Activated T-helper 17 cell treated with anti-CD3 and anti-CD28 coated beads, Interleukin-2, amount 50 U/mL, for 72 hours (primary cell): ENCODE results near the gene MN1. TPM values are rescaled to one million over a fixed set of nuclear protein-coding genes. Genes with fewer than 3 reads are reported as not detected.

Experiments used
- ATAC-seq: fragments of 150-1000 bp; cut with Tn5 transposase; replicated peaks from 2 replicates; pipeline ENCODE4 v1.10.0; 2021; ENCODE audit warnings: mild to moderate bottlenecking, moderate library complexity
- H3K27ac Mint-ChIP-seq: one replicate; pipeline ENCODE4 v1.8.0; 2022; ENCODE audit warnings: mixed read lengths
- H3K27me3 Mint-ChIP-seq: one replicate; pipeline ENCODE4 v1.8.0; 2022; ENCODE audit warnings: mixed read lengths
- H3K36me3 Mint-ChIP-seq: one replicate; pipeline ENCODE4 v1.8.0; 2022; ENCODE audit warnings: low read depth, mild to moderate bottlenecking, mixed read lengths
- H3K4me1 Mint-ChIP-seq: one replicate; pipeline ENCODE4 v1.8.0; 2022; ENCODE audit warnings: mixed read lengths
- H3K4me3 Mint-ChIP-seq: one replicate; pipeline ENCODE4 v1.8.0; 2022; ENCODE audit warnings: mild to moderate bottlenecking, mixed read lengths
- H3K9me3 Mint-ChIP-seq: one replicate; pipeline ENCODE4 v1.8.0; 2022; ENCODE audit warnings: mixed read lengths
- total RNA-seq, 2 donors: library from RNA; stranded (reverse); gene quantifications; one replicate each; pipeline ENCODE4 v1.2.3, GENCODE V29; 2022

MN1 gene
- total RNA-seq, 2 donors from 2014 or later, result 0.13 TPM

- Mint-ChIP-seq H3K27me3 (peaks cover under 1% of the 10 kb centered on the region), H3K36me3 (no peaks in the 10 kb centered on the region), H3K4me1 (no peaks in the 10 kb centered on the region), H3K4me3 (no peak overlapping the region), H3K9me3 (no peaks in the 10 kb centered on the region), H3K27ac (no peak overlapping the region)
- no peak for ATAC-seq
These were observed 46.6 kb downstream of the MN1 start for GRCh38 chr22:27754888-27755480.

GRCh38 chr22:27754247-27754887 is 47.2 kb downstream of the MN1 start:
- Mint-ChIP-seq H3K9me3 (no peaks in the 10 kb centered on the region), H3K4me3 (no peak overlapping the region), H3K4me1 (no peaks in the 10 kb centered on the region), H3K27ac (no peak overlapping the region), H3K36me3 (no peaks in the 10 kb centered on the region), H3K27me3 (peaks cover 3% of the 10 kb centered on the region)
- ATAC-seq, result no peak

- no peak overlapping the region for H3K27ac Mint-ChIP-seq
- H3K27me3 Mint-ChIP-seq, result peaks cover 7% of the 10 kb centered on the region
- no peaks in the 10 kb centered on the region for H3K9me3 Mint-ChIP-seq
- no peaks in the 10 kb centered on the region for H3K4me1 Mint-ChIP-seq
- no peak overlapping the region for H3K4me3 Mint-ChIP-seq
- no peak for ATAC-seq
- no peaks in the 10 kb centered on the region for H3K36me3 Mint-ChIP-seq
These were observed 48.8 kb downstream of the MN1 start for GRCh38 chr22:27752771-27753170.

- no peak for ATAC-seq
- Mint-ChIP-seq H3K27ac (no peak overlapping the region), H3K4me3 (no peak overlapping the region), H3K4me1 (no peaks in the 10 kb centered on the region), H3K36me3 (no peaks in the 10 kb centered on the region), H3K9me3 (no peaks in the 10 kb centered on the region), H3K27me3 (peaks cover 11% of the 10 kb centered on the region)
These were observed 49.4 kb downstream of the MN1 start for GRCh38 chr22:27752141-27752540.

GRCh38 chr22:27751277-27752070 is 50.1 kb downstream of the MN1 start:
- Mint-ChIP-seq H3K27me3 (peaks cover 15% of the 10 kb centered on the region), H3K27ac (no peak overlapping the region), H3K9me3 (no peaks in the 10 kb centered on the region), H3K4me3 (no peak overlapping the region), H3K4me1 (no peaks in the 10 kb centered on the region), H3K36me3 (no peaks in the 10 kb centered on the region)
- no peak for ATAC-seq

GRCh38 chr22:27750584-27751265 is 50.8 kb downstream of the MN1 start:
- Mint-ChIP-seq H3K4me3 (no peak overlapping the region), H3K27me3 (peaks cover 21% of the 10 kb centered on the region), H3K36me3 (no peaks in the 10 kb centered on the region), H3K27ac (no peak overlapping the region), H3K4me1 (no peaks in the 10 kb centered on the region), H3K9me3 (no peaks in the 10 kb centered on the region)
- ATAC-seq, result no peak

GRCh38 chr22:27749597-27750225 is 51.8 kb downstream of the MN1 start:
- H3K4me3 Mint-ChIP-seq, result no peak overlapping the region
- no peaks in the 10 kb centered on the region for H3K4me1 Mint-ChIP-seq
- H3K9me3 Mint-ChIP-seq, result no peaks in the 10 kb centered on the region
- H3K36me3 Mint-ChIP-seq, result no peaks in the 10 kb centered on the region
- ATAC-seq, result no peak
- peaks cover 25% of the 10 kb centered on the region for H3K27me3 Mint-ChIP-seq
- no peak overlapping the region for H3K27ac Mint-ChIP-seq

- Mint-ChIP-seq H3K9me3 (no peaks in the 10 kb centered on the region), H3K4me1 (no peaks in the 10 kb centered on the region), H3K27me3 (peaks cover 28% of the 10 kb centered on the region), H3K36me3 (no peaks in the 10 kb centered on the region), H3K27ac (no peak overlapping the region), H3K4me3 (no peak overlapping the region)
- ATAC-seq, result no peak
These were observed 52.8 kb downstream of the MN1 start for GRCh38 chr22:27748751-27749191.

GRCh38 chr22:27748349-27748748 is 53.2 kb downstream of the MN1 start:
- H3K4me3 Mint-ChIP-seq, result no peak overlapping the region
- no peak overlapping the region for H3K27ac Mint-ChIP-seq
- H3K36me3 Mint-ChIP-seq, result no peaks in the 10 kb centered on the region
- H3K4me1 Mint-ChIP-seq, result no peaks in the 10 kb centered on the region
- ATAC-seq, result no peak
- H3K27me3 Mint-ChIP-seq, result peaks cover 32% of the 10 kb centered on the region
- H3K9me3 Mint-ChIP-seq, result no peaks in the 10 kb centered on the region

- ATAC-seq, result no peak
- Mint-ChIP-seq H3K4me3 (no peak overlapping the region), H3K27me3 (peaks cover 32% of the 10 kb centered on the region), H3K27ac (no peak overlapping the region), H3K9me3 (no peaks in the 10 kb centered on the region), H3K4me1 (no peaks in the 10 kb centered on the region), H3K36me3 (no peaks in the 10 kb centered on the region)
These were observed 53.9 kb downstream of the MN1 start for GRCh38 chr22:27747396-27748221.

- H3K27me3 Mint-ChIP-seq, result peaks cover 32% of the 10 kb centered on the region
- no peak overlapping the region for H3K27ac Mint-ChIP-seq
- no peak overlapping the region for H3K4me3 Mint-ChIP-seq
- ATAC-seq, result no peak
- H3K9me3 Mint-ChIP-seq, result no peaks in the 10 kb centered on the region
- H3K4me1 Mint-ChIP-seq, result no peaks in the 10 kb centered on the region
- no peaks in the 10 kb centered on the region for H3K36me3 Mint-ChIP-seq
These were observed 54.6 kb downstream of the MN1 start for GRCh38 chr22:27746918-27747317.

GRCh38 chr22:27745809-27746208 is 55.7 kb downstream of the MN1 start:
- H3K36me3 Mint-ChIP-seq, result no peaks in the 10 kb centered on the region
- H3K4me1 Mint-ChIP-seq, result no peaks in the 10 kb centered on the region
- H3K27ac Mint-ChIP-seq, result no peak overlapping the region
- H3K27me3 Mint-ChIP-seq, result peaks cover 32% of the 10 kb centered on the region
- no peaks in the 10 kb centered on the region for H3K9me3 Mint-ChIP-seq
- ATAC-seq, result no peak
- H3K4me3 Mint-ChIP-seq, result no peak overlapping the region

- no peaks in the 10 kb centered on the region for H3K9me3 Mint-ChIP-seq
These were observed 56.4 kb downstream of the MN1 start for GRCh38 chr22:27745154-27745553.

More at GRCh38 chr22:27745154-27745553, 56.4 kb downstream of the MN1 start:
- Mint-ChIP-seq H3K27me3 (peaks cover 32% of the 10 kb centered on the region), H3K4me1 (no peaks in the 10 kb centered on the region), H3K36me3 (no peaks in the 10 kb centered on the region), H3K4me3 (no peak overlapping the region), H3K27ac (no peak overlapping the region)
- no peak for ATAC-seq
